NCI-H526 treated with DMSO at 0.1 percent for 48 hours (cell line): ENCODE results near the gene FLNB.

Source experiments
- DNase-seq: peaks from one replicate; lab custom pipeline; 2025; lab: John Stamatoyannopoulos, UW

FLNB gene

DNA sequence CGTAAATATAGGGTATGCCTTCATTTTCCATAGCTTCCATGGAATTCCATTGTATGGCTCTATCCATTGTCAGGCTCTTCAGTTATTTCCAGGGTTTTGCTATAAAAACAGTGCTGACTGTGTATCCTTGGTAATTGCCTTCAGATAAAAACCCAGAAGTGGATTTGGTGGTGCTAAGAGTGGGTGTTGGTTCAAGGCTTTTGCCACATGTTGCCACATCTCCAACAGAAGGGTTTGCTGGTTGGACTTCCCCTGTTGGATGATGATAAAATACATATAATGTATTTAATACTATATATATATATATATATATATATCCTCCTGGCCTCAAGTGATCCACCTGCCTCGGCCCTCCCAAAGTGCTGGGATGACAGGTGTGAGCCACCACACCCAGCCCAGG is 97.8 kb downstream of the FLNB start:
- no peak for DNase-seq

DNA sequence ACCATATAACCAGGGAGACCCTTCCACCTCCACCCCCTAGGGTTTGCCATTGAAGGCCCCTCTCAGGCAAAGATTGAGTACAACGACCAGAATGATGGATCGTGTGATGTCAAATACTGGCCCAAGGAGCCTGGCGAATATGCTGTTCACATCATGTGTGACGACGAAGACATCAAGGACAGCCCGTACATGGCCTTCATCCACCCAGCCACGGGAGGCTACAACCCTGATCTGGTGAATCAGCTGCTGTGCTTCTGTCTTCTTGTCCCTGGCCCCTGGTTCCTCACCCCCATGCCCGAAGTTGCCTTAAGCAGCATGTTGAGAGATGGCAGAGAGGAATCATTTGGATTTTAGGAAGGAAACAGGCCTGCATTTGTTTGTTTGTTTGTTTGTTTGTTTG is 98.4 kb downstream of the FLNB start:
- no peak for DNase-seq

DNA sequence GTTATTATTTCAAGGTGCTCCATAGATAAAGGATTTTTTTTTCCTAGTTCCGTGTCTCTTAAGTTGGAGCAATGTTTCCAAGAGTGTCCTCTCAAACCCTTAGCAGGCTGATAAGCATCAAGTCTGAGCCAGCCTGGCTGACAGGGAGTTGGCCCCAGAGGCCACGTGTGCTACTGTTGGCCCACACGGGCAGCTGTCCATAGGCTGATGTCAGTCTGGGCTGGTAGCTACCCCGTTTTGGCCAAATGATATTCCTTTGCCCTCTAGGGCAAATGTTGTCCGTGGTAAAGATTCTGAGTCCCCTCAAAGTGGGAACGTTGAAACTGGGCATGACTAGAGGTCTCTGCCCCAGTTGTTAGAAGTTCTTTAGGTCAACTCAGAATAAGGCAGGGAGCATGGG is 99.4 kb downstream of the FLNB start:
- no peak for DNase-seq

DNA sequence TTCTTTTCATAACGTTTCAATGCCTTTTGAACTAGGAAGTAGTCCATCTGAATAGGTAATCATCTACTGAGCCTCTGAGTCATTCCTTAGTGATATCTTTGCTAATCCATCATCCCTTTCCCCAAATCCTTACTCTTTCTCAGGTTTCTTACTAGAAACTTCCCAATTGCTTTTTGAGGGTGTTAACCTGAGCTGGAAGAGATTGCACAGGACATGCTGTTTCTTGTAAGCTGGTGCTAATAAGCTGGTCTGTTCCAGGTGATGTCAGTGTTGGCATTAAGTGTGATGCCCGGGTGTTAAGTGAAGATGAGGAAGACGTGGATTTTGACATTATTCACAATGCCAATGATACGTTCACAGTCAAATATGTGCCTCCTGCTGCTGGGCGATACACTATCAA is 101.5 kb downstream of the FLNB start:
- DNase-seq = no peak

DNA sequence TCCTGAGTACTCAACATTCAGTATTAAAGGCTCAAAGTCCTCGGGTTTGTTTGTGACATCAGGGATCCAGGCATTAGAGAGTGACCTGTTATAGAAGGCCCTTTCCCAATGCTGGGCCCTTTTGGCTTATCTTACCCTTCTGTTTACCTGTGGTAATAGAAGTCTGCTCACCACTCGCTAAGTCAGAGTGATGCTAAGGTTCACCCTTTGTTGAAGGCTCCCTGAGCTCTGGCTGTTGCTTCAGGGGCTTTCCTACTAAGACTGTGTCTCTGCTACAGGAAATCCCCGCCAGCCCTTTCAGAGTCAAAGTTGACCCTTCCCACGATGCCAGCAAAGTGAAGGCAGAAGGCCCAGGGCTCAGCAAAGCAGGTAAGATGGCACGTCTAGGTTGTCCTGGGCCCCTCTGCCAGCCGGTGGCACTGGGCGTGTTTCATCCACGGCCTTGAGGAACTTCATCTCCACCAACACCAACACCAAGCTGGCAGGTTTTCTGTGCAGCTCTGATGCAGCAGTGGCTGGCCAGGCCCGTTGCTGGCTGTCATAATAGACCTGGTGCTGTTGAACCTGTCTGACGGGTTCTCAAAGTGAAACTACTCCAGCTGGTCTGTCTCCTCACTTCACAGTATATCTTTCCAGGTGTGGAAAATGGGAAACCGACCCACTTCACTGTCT is 103.4 kb downstream of the FLNB start:
- peak; percentile 67 for DNase-seq

DNA sequence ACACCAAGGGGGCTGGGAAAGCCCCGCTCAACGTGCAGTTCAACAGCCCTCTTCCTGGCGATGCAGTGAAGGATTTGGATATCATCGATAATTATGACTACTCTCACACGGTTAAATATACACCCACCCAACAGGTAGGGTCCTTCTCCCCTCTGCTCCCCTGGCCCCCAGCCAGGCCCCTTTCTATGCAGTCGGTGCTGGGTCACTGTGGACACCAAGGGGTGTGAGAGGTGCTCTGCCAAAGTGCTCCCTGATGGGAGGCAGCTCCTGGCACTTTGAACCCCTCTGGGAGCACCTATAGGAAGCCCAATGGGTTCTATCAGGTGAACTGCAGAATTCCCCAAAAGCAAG is 103.9 kb downstream of the FLNB start:
- no peak for DNase-seq

DNA sequence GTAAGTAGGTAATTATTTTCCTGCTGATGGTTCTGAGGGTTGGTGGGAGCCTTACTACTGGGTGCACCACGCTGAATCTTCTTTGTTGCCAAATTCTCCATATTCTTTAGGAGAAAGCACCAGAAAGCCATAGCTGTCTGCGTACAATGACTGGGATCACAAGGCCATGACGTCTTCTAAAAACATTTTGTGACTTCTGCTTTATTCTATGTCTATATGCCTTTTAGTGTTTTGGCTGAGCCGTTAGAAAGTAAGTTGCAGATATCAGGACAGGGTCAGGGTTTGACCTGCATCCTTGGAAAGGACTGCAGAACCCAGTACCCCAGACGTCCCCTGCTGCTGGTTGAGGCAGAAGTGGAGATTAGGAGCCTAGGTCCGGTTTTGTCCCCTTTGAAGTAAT is 107.0 kb downstream of the FLNB start:
- DNase-seq = no peak

DNA sequence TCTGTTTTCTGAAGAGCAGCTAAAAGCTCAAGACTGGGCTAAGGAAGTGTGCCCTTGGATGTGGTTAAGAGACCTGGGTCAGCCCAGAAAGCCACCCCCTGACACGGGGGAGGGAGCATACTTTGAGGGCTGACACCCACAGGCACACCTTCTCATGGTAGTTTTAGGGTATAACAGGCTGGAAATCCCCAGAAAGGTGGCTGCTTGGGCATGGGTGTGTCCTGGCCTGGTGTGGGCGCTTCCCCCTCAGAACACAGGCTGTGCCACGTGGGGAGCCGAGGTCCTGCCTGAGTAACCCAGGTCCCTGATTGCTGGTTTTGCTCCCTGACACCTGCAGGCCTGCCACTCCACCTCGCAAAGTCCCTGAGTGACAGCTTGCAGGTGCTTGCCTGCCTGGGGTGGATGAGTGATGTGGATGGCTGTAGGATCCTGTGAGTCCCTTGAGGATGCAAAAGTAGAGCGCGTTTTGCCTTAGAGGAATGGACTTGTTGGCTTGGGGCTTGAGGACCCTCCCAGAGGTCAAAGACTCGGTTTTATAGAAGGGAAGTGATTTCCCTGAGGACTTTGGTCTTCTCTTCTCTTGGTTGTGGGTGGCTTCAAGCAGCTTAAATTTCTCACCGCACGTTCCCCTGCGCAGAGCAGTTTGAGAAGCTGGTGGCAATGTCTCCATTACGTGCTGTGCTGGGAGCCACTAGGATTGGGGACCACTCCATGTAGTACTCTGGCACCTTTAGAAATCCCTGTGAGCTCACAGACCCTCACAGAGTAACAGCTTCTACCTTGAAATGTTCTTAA is 108.1 kb downstream of the FLNB start:
- no peak for DNase-seq

DNA sequence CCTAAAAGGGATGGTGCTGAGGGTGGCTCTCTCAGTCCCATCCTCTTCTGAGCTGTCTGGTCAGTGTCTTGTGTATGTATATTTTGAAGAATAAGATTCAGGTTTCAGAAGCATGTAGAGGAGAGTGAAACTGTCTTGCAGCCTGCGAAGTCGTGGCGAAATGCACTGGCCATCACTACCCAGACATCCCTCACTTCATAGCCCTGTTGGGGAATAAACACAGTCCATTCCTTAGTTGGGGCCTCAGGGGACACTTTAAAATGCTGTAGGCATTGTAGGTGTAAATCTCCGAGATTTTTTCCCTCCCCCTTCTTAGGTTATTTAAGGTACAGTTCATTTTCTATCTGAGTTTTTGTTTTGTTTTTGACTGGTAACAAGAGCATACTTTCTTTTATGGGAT is 108.8 kb downstream of the FLNB start:
- no peak for DNase-seq

DNA sequence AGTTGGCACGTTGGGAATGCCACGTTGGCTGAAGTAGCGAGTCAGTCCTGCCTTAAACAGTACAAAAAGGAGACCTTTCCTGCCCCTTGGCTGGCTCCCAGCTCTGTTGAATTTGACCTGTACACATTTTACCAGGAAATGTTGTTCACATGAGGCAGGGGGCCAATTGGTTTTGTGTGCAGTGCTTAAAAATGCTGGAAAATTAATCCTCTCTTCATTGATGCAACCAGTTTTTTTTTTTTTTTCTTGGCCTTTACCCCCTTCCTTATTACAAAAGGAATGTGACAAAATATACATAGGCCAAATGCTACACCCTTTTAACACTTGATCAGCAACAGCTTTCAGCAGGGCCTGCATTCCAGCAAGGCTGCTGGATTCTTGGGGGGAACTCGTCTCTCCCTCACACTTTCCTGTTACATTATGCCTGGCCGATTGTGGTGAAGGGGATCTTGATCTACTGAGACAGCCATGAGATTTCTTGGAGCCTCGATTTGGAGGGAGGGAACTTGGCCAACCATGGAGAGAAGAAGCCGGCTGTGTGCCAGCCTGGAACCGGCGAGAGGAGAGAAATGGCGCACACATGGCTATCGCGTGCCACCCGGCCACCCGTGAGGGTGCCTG is 109.4 kb downstream of the FLNB start:
- DNase-seq = no peak

DNA sequence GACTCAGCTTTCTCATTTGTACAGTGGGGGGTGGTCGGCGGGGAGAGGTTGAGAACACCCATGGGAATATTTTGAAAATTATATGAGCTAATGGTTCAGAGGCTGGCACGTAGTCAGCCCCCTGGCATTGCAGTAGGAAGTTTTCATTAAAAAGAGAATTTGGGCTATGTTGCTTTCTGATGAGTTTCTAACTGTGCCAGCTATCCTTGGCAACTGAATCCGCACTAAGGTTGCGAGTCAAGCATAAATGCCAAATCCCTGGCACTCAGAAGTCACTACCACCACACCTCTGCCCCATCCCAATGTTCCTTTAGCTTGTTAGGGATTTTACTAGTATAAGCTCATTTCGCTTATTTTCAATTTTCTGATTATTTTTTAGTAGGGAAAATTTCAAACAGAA is 111.0 kb downstream of the FLNB start:
- DNase-seq = no peak

DNA sequence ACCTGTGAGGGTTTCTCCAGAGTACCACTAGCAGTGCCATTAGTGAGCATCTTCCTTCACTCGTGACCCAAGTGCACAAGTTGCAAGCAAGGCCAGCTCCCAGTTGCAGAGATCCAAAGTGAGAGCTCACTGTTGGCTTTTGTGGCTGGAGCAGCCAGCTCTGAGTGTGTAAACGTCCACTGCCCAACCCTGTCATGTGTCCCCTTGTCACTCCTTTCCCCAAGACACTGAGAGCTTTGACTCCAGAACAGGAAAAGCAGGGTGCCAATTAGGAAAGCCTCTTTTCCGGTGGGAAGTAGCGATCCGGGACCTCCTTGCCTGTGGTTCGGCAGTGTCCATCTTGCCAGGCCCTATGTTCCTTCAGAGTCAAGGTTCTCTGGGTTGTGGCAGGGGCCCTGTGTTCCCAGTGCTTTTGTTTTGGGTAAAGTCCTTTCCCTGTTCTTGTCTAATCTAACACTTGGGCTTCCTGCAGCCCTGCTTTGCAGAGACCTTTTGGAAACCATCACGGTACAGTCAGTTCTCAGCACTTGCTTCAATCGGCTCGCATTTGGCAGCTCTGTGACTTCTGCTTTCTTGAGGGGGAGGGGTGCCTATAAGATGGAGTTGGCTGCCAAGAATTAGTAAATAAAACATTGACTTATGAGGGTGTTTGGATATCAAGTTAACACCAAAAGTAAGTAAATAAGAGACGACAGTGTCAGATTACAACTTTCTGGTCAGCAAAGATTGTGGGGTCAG is 112.0 kb downstream of the FLNB start:
- no peak for DNase-seq

DNA sequence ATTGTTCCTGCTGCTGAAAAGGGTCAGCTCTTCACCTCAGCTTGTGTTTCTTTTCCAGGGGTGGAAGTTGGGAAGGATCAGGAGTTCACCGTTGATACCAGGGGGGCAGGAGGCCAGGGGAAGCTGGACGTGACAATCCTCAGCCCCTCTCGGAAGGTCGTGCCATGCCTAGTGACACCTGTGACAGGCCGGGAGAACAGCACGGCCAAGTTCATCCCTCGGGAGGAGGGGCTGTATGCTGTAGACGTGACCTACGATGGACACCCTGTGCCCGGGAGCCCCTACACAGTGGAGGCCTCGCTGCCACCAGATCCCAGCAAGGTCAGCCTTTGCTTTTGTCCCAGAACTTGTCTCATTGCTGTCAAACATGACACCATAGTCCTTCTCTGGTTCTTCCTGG is 113.0 kb downstream of the FLNB start:
- DNase-seq = no peak

DNA sequence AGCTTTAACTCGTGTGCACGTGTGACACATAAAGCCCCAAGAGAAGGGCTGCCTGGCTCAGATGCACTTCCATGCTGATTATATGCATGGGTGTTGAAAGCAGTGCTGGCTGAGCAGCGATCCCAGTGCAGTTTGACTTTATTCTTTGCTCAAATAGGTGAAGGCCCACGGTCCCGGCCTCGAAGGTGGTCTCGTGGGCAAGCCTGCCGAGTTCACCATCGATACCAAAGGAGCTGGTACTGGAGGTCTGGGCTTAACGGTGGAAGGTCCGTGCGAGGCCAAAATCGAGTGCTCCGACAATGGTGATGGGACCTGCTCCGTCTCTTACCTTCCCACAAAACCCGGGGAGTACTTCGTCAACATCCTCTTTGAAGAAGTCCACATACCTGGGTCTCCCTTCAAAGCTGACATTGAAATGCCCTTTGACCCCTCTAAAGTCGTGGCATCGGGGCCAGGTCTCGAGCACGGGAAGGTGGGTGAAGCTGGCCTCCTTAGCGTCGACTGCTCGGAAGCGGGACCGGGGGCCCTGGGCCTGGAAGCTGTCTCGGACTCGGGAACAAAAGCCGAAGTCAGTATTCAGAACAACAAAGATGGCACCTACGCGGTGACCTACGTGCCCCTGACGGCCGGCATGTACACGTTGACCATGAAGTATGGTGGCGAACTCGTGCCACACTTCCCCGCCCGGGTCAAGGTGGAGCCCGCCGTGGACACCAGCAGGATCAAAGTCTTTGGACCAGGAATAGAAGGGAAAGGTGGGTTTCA is 114.9 kb downstream of the FLNB start:
- no peak for DNase-seq

DNA sequence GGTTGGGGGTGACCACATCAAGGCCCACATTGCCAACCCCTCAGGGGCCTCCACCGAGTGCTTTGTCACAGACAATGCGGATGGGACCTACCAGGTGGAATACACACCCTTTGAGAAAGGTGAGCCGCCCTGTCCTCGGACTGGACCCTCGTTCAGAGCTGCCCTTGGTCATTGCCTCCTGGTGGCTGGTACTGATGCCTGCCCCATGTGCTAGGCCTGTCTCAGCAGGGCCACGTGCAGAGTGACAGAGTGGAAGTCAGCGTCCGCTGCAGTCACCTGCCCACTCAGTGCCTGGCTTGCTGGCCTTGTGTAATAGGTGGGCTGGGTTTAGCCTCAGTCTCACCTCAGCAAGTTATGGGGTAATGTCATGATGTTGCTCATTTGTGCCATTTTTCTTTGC is 116.2 kb downstream of the FLNB start:
- no peak for DNase-seq

DNA sequence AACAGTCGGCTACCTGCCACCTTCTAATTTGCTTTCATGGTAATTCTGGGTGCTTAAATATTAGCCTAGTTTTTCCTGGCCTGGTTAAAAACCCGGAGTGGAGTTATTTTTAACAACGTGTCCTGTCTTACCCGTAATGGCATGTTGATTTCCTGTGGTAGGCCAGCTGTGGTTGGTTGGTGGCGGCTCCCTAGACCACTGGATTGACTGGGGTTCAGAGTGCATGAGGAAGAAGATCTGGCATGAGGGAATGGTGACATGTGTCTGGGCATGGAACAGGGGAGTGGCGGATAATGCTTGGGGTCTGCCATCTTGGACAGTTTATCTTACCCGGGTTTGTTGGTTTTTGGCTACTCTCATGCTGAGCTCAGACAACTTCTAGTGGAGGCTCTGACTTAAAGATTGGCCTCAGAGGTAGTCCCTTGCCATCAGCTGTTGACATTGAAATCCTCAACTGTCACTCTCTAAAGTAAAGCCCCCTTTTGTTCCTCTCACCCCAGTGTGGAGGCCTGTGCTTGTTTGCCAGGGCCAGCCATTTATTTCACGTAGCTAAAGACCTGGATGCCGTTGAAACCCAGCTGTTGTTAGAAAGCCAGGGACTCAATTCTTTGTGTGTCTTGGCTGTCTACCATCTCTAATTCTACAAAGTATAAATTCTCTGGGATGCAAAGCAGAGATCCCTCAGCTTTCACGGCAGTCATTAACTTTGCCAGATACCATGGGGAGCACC is 121.0 kb downstream of the FLNB start:
- DNase-seq = no peak

DNA sequence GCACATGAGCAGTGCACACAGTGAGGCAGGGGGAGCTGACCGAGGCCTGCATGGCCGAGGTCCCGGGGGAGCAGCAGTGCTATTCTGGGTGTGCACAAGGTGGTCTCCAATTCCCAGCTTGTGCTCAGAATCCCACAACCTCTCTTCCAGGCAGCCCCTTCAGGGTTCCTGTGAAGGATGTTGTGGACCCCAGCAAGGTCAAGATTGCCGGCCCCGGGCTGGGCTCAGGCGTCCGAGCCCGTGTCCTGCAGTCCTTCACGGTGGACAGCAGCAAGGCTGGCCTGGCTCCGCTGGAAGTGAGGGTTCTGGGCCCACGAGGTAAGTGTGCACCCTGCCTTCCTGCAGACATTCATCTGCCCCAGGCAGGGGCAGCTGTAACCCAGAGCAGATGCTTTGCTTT is 122.4 kb downstream of the FLNB start:
- DNase-seq = no peak

DNA sequence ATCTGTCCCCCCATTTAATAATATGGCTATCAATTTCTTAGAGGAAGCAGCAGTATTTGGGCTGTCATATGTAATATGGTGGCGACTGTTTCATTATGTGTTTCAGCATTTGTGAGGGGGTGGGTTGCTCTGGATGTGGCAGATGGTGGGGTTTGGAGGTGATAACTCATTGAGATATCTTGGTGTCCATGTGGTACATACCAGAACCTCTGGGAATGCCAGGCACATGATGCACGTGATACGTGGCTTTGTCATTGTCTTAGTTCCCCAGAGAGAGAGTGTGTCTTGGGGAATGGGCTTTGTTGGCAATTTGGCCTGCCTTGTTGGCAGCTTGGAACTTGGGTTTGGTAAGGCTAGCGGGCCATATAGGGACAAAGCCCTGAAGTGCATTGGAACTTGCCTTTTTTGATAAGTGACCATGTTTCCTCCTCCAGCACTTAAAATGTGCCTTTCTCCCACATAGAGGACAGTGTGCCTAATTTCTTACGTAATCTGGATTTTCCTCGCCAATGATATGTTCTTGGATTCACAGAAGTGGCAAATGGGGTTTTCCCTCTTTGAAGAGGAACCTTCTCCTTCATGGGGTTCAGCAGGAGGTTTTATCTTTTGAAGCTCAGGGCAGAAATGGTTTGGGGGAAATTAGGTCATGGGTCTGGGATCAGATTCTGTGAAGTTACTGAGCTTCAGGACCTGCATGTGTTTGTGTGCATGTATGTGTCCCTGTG is 123.0 kb downstream of the FLNB start:
- no peak for DNase-seq

DNA sequence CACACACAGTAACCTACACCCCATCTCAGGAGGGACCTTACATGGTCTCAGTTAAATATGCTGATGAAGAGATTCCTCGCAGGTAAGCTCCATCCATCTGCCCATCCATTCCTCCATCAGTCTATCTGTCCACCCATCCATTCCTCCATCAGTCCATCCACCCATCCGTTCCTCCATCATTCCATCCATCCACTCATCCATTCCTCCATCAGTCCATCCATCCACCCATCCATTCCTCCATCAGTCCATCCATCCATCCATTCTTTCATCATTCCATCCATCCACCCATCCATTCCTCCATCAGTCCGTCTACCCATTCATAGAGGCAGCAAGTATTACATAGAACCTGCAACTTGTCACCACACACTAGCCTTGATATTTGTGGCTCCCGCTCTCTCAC is 124.6 kb downstream of the FLNB start:
- DNase-seq = no peak

DNA sequence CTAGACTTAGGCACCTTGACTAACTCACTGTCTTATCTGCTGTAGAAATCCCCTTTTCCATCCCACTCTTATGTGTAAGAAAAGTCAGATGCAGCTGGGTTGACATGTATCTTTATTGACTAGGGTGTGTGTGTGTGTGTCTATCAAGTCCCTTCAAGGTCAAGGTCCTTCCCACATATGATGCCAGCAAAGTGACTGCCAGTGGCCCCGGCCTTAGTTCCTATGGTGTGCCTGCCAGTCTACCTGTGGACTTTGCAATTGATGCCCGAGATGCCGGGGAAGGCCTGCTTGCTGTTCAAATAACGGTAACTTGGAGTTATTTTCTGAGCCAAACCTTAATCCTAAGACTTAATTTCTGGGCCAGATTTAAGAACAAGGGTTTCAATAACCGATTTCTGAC is 126.2 kb downstream of the FLNB start:
- no peak for DNase-seq
